HCT116 (cell line): Measurements from ENCODE around the gene MAML2.

Experiments used
- CEBPB ChIP-seq: IDR thresholded peaks from 2 replicates; pipeline ENCODE4 v1.6.1; 2012; ENCODE audit warnings: low read depth
- ELF1 ChIP-seq: IDR thresholded peaks from 2 replicates; pipeline ENCODE4 v1.6.1; 2012; ENCODE audit warnings: low read depth, borderline replicate concordance
- EZH2 ChIP-seq: fragments of 200-600 bp; sonication (generic); IDR thresholded peaks from 2 replicates; pipeline ENCODE4 v1.6.1; 2017; ENCODE audit warnings: antibody characterized with exemption, mixed run types
- JUND ChIP-seq: IDR thresholded peaks from 2 replicates; pipeline ENCODE4 v1.6.1; 2012
- POLR2A ChIP-seq: IDR thresholded peaks from 2 replicates; pipeline ENCODE4 v1.7.0; 2011; ENCODE audit warnings: borderline replicate concordance; ENCODE audit not compliant: insufficient read depth, insufficient read length; ENCODE audit errors: extremely low read depth
- RAD21 ChIP-seq: IDR thresholded peaks from 2 replicates; pipeline ENCODE4 v1.6.1; 2012; ENCODE audit warnings: low read depth, mild to moderate bottlenecking
- SP1 ChIP-seq: IDR thresholded peaks from 2 replicates; pipeline ENCODE4 v1.6.1; 2012; ENCODE audit warnings: low read depth
- YY1 ChIP-seq: IDR thresholded peaks from 2 replicates; pipeline ENCODE4 v1.6.1; 2011; ENCODE audit warnings: low read length, low read depth, moderate library complexity, mild to moderate bottlenecking; ENCODE audit not compliant: insufficient replicate concordance; ENCODE audit errors: extremely low read depth
- ZFX ChIP-seq: fragments of 450-650 bp; IDR thresholded peaks from 2 replicates; pipeline ENCODE4 v1.6.1; 2017
- TF ChIP-seq, protein P1 (sequence below), 3 experiments: fragments of 200-600 bp in 1 of 3; sonication (generic) in 1 of 3; IDR thresholded peaks in 2 of 3; conservative IDR thresholded peaks in 1 of 3; 2 replicates each; pipeline ENCODE4 v1.5.1; 2012 to 2017; ENCODE audit warnings: low read depth in 2 of 3, low read length in 2 of 3, antibody characterized with exemption in 1 of 3, borderline replicate concordance in 1 of 3, control low read depth in 1 of 3, mild to moderate bottlenecking in 1 of 3, mixed read lengths in 1 of 3, mixed run types in 1 of 3, moderate library complexity in 1 of 3; ENCODE audit not compliant: insufficient read depth in 1 of 3
- TF ChIP-seq, protein P2 (sequence below): IDR thresholded peaks from 2 replicates; pipeline ENCODE4 v1.6.1; 2011; ENCODE audit warnings: mild to moderate bottlenecking, low read length, moderate library complexity; ENCODE audit not compliant: insufficient replicate concordance; ENCODE audit errors: extremely low read depth

DNA sequence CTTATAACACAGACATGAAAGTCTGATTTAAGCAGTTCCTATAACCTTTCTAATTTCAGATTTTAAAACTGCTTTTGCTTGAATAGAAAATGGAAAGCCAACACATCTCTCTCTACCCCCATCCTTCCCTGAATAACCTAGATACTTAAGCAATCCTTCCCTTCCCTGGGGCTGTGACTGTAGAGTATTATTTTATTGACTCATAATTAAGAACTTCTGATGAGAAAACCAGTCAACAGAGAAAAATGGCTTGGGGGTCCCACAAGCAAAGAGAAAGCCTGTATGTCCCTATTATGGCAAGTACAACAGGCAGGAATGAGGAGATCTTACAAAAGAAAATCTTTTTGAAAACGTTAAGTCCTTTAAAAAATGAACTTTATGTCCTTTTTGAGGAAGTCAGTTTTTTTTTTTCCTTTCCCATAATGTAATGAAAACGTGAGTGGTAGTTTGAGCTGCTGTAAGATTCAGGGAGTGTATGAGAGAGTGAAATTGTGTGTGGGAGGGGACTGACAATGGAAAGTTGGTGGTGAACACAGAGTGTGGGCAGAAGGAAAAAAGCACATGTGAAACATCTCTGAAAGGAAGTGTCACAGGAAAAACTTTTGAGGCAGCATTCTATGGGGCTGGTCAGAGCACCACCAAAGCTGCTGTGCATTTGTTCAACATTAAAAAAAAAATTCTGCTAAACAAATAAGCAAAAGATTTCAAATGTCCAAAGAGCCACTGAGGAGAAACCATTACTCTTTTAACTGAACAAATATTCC is 154.6 kb downstream of the MAML2 start:
- TF ChIP-seq, protein P1, sequence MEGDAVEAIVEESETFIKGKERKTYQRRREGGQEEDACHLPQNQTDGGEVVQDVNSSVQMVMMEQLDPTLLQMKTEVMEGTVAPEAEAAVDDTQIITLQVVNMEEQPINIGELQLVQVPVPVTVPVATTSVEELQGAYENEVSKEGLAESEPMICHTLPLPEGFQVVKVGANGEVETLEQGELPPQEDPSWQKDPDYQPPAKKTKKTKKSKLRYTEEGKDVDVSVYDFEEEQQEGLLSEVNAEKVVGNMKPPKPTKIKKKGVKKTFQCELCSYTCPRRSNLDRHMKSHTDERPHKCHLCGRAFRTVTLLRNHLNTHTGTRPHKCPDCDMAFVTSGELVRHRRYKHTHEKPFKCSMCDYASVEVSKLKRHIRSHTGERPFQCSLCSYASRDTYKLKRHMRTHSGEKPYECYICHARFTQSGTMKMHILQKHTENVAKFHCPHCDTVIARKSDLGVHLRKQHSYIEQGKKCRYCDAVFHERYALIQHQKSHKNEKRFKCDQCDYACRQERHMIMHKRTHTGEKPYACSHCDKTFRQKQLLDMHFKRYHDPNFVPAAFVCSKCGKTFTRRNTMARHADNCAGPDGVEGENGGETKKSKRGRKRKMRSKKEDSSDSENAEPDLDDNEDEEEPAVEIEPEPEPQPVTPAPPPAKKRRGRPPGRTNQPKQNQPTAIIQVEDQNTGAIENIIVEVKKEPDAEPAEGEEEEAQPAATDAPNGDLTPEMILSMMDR (IDR thresholded peaks at IDR 0.05 in 2 of 3, conservative IDR thresholded peaks at IDR 0.05 in 1 of 3; ENCODE audit: borderline replicate concordance in 1 of 3, insufficient read depth in 1 of 3, low read depth in 2 of 3, low read length in 2 of 3), result no peak
- no peak for TF ChIP-seq EZH2
- TF ChIP-seq JUND, result no peak
- TF ChIP-seq POLR2A, result no peak
- TF ChIP-seq SP1, result no peak
- no peak for TF ChIP-seq RAD21
- no peak for TF ChIP-seq ZFX
- no peak for TF ChIP-seq YY1
- TF ChIP-seq CEBPB, result no peak
- TF ChIP-seq, protein P2, sequence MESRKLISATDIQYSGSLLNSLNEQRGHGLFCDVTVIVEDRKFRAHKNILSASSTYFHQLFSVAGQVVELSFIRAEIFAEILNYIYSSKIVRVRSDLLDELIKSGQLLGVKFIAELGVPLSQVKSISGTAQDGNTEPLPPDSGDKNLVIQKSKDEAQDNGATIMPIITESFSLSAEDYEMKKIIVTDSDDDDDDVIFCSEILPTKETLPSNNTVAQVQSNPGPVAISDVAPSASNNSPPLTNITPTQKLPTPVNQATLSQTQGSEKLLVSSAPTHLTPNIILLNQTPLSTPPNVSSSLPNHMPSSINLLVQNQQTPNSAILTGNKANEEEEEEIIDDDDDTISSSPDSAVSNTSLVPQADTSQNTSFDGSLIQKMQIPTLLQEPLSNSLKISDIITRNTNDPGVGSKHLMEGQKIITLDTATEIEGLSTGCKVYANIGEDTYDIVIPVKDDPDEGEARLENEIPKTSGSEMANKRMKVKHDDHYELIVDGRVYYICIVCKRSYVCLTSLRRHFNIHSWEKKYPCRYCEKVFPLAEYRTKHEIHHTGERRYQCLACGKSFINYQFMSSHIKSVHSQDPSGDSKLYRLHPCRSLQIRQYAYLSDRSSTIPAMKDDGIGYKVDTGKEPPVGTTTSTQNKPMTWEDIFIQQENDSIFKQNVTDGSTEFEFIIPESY, result no peak
- no peak for TF ChIP-seq ELF1
